Kidney (tissue), 14 donors: ENCODE data around the gene NSUN2. TPM values are rescaled to one million over a fixed set of nuclear protein-coding genes. Genes with fewer than 3 reads are reported as not detected.

Experiments
- DNase-seq, 5 donors: peaks; one replicate each; pipeline ENCODE4 v3.0.0-alpha.2; 2013 to 2020
- FAIRE-seq: peaks from 2 replicates; lab custom pipeline; 2012; peaks lifted over from hg19 to GRCh38; lab: Jason Lieb, UNC
- H3K27ac ChIP-seq, 2 donors: one replicate each; pipeline ENCODE4 v1.7.0; 2013; ENCODE audit warnings: low read depth in 2 of 2, low read length in 2 of 2, inconsistent platforms in 1 of 2
- H3K27me3 ChIP-seq: one replicate; pipeline ENCODE4 v1.7.1; 2013; ENCODE audit warnings: low read length, inconsistent platforms; ENCODE audit not compliant: control insufficient read depth, insufficient read depth
- H3K36me3 ChIP-seq, 3 donors: one replicate each; pipeline versions ENCODE4 v1.7.0 to v1.7.1; 2013; ENCODE audit warnings: low read length in 3 of 3, control low read depth in 1 of 3, inconsistent platforms in 1 of 3; ENCODE audit not compliant: insufficient read depth in 3 of 3, control insufficient read depth in 2 of 3
- H3K4me1 ChIP-seq, 3 donors: one replicate each; pipeline versions ENCODE4 v1.7.0 to v1.7.1; 2013; ENCODE audit warnings: low read length in 3 of 3, inconsistent platforms in 1 of 3, low read depth in 1 of 3; ENCODE audit not compliant: control insufficient read depth in 2 of 3, insufficient read depth in 2 of 3
- H3K4me3 ChIP-seq, 3 donors: one replicate each; pipeline versions ENCODE4 v1.7.0 to v1.8.1; 2013; ENCODE audit warnings: low read length in 3 of 3, control low read depth in 1 of 3, inconsistent platforms in 1 of 3
- H3K9ac ChIP-seq, 3 donors: one replicate each; pipeline versions ENCODE4 v1.7.0 to v1.7.1; 2013; ENCODE audit warnings: low read length in 3 of 3, control low read depth in 1 of 3, inconsistent platforms in 1 of 3
- H3K9me3 ChIP-seq, 3 donors: one replicate each; pipeline versions ENCODE4 v1.7.0 to v1.7.1; 2013; ENCODE audit warnings: low read length in 3 of 3, control low read depth in 1 of 3, inconsistent platforms in 1 of 3; ENCODE audit not compliant: control insufficient read depth in 2 of 3, insufficient read depth in 1 of 3
- intact Hi-C: fragments of 100-400 bp; cut with DNase I; formaldehyde crosslinking; loops from one replicate; pipeline ENCODE4 v1.11.1; 2022
- polyA plus RNA-seq: library from polyadenylated mRNA; stranded (reverse); fragments of 350-450 nt; fragmentation: Illumina TruSeq; extraction: RNeasy Lipid Tissue Mini Kit (QIAGEN cat#74804); gene quantifications from one replicate; pipeline ENCODE4 v1.2.3, GENCODE V29; 2014; ENCODE audit warnings: low read depth, low replicate concordance; ENCODE audit not compliant: insufficient read depth
- total RNA-seq: library from RNA; stranded (reverse); fragmentation: NEBNext Ultra II Directional; extraction: Animal tissue kit (Norgen Biotek cat#: 25700); gene quantifications from one replicate; pipeline ENCODE4 v1.2.1, GENCODE V29; 2021
- TF ChIP-seq, protein P1 (sequence below): IDR thresholded peaks from 3 replicates; pipeline ENCODE4 v1.5.1; 2012; ENCODE audit warnings: mild to moderate bottlenecking, moderate library complexity, borderline replicate concordance; ENCODE audit not compliant: insufficient read depth; ENCODE audit errors: extremely low read depth
- donor health status: control.
- donor health status: control.
- donor health status: control.
- donor health status: control.
- donor health status: control.
- donor health status: DM: yes; HTN: yes; CAD: no.
- donor health status: Normal renal cell carcinoma (clear cell type).

NSUN2 gene
- total and polyA plus RNA-seq, 2 donors from 2014 or later = 16.9 to 48.9 TPM

DNA sequence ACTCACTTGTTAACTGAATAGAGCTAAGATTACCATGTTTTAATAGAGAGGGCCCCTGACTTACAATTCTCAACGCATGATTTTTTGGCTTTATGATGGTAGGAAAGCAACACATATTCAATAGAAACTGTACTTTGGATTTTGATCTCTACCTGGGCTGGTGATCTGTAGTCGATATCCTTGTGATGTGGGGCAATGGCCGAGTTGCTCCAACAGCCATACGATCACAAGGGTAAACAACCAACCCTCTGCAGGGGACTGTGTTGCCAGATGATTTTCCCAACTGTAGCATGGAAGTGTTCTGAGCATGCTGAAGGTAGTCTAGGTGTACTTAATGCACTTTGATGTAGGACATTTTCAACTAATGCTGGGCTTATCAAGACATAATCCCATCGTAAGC lies 36.5 kb downstream of the NSUN2 start:
- Histone ChIP-seq H3K36me3 (peaks cover 2 to 18% (median 15%) of the 10 kb centered on the region in 3 donors), H3K9ac (no peak overlapping the region), H3K4me3 (no peak overlapping the region), H3K9me3 (no peaks in the 10 kb centered on the region), H3K27me3 (no peaks in the 10 kb centered on the region), H3K27ac (no peak overlapping the region), H3K4me1 (no peaks in the 10 kb centered on the region)
- DNase-seq = no peak
- intact Hi-C loops = no loop called here
- TF ChIP-seq, protein P1, sequence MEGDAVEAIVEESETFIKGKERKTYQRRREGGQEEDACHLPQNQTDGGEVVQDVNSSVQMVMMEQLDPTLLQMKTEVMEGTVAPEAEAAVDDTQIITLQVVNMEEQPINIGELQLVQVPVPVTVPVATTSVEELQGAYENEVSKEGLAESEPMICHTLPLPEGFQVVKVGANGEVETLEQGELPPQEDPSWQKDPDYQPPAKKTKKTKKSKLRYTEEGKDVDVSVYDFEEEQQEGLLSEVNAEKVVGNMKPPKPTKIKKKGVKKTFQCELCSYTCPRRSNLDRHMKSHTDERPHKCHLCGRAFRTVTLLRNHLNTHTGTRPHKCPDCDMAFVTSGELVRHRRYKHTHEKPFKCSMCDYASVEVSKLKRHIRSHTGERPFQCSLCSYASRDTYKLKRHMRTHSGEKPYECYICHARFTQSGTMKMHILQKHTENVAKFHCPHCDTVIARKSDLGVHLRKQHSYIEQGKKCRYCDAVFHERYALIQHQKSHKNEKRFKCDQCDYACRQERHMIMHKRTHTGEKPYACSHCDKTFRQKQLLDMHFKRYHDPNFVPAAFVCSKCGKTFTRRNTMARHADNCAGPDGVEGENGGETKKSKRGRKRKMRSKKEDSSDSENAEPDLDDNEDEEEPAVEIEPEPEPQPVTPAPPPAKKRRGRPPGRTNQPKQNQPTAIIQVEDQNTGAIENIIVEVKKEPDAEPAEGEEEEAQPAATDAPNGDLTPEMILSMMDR = no peak
- no peak for FAIRE-seq

DNA sequence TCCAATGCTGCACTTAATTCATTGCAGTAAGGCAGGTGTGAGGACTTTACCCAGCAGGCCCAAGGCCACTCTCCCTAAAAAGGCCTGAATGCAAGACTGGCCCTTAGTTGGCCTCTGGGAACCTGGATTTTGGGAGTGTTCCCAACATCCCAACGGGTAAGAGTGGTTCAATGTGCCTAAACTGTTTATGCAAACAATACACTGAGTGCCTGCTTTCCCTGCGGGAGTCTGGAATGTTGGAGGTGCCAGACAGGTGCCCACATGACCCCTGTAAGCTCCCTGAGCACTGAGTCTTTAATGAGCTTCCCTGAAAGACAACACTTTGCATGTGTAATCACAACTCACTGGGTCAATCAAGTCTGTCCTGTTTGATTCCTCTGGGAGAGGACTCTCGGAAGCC lies 37.4 kb downstream of the NSUN2 start:
- FAIRE-seq (no peak), DNase-seq (no peak)
- Histone ChIP-seq H3K4me1 (no peaks in the 10 kb centered on the region), H3K27me3 (no peaks in the 10 kb centered on the region), H3K4me3 (no peak overlapping the region), H3K27ac (no peak overlapping the region), H3K9ac (no peak overlapping the region), H3K9me3 (no peaks in the 10 kb centered on the region), H3K36me3 (peaks cover 2 to 14% (median 6%) of the 10 kb centered on the region in 3 donors)
- TF ChIP-seq, protein P1 = no peak
- intact Hi-C loops = no loop called here

- DNase-seq (no peak), FAIRE-seq (no peak)
- Histone ChIP-seq H3K27me3 (no peaks in the 10 kb centered on the region), H3K9ac (no peak overlapping the region), H3K27ac (no peak overlapping the region), H3K4me1 (no peaks in the 10 kb centered on the region), H3K4me3 (no peak overlapping the region), H3K9me3 (no peaks in the 10 kb centered on the region), H3K36me3 (peaks cover 2 to 10% (median 6%) of the 10 kb centered on the region in 3 donors)
- TF ChIP-seq, protein P1 = no peak
- intact Hi-C loops = no loop called here
Observed at GRCh38 chr5:6594066-6594465, 38.8 kb downstream of the NSUN2 start.
